Endothelial cell of hepatic sinusoid (primary cell): ENCODE measurements around the gene TBC1D1.

Experiments used
- in situ Hi-C: cut with HindIII; loops from 2 replicates; pipeline ENCODE4 v1.10.0; 2017; ENCODE audit warnings: low sequenced_read_pairs

Gene TBC1D1

DNA sequence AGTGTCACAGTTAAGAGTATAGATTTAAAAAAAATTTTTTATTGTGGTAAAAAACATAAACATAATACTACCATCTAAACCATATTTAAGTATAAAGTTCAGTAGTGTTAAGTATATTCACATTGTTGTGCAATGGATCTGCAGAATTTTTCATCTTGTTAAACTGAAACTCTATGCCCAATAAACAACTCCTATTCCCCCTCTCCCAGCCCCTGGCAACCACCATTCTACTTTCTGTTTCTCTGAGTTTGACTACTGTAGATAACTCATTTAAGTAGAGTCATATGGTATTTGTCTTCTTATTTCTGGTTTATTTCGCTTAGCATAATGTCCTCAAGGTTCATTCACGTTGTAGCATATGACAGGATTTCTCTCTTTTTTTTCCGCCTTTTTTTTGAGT lies 181.7 kb downstream of the TBC1D1 start:
- in situ Hi-C loops = no loop called here

GRCh38 chr4:38073596-38074234 lies 182.8 kb downstream of the TBC1D1 start:
- in situ Hi-C loops = no loop called here

DNA sequence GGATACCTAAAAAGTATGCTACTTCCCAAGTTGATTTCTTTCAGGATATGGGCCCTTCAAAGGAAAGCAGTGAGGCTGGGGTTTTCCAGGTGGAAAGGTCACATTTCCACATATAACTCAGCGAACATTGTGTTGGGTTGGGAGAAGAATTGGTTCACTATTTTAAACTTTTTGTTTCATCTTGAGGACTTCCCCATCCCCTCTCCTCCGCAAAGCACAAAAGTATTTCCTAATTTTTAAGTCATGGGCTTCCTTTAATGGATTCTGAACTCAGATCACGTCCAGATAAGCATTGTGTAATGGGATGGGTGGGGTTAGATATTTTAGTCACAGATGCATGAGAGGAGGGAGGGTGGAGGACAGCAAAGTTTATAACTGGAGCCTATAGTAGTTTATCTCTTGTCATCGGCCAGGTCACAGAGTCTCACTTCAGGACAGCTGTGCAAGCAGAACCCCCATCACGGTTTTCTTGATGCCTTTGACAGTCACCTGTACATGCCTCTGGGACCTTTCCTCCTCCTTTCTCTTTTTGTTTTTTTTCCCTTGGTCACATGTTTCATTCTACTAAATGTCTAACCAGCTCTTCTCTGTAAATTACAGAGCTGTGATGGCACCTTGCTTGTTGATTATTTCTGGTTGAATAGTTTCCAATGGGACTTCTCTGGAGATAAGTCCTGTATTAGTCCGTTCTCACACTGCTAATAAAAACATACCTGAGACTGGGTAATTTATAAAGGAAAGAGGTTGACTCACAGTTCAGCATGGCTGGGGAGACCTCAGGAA lies 184.7 kb downstream of the TBC1D1 start:
- in situ Hi-C loops = no loop called here

DNA sequence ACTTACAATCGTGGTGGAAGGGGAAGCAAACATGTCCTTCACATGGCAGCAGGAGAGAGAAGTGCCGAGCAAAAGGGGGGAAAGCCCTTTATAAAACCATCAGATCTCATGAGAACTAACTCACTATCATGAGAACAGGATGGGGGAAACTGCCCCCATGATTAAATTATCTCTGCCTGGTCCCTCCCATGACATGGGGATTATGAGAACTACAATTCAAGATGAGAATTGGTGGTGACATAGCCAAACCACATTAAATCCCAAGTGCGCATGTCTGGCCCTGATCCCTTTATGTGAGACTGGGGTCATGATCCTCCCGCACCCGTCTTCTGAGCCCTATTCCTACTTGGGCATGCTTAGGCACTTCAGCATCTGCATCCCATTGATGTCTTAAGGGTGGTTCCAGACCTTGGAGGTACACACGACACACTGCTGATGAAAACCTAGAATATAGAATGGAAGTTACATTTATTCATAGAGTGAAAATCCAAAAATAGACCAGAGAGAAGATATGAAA lies 185.3 kb downstream of the TBC1D1 start:
- in situ Hi-C loops = no loop called here

DNA sequence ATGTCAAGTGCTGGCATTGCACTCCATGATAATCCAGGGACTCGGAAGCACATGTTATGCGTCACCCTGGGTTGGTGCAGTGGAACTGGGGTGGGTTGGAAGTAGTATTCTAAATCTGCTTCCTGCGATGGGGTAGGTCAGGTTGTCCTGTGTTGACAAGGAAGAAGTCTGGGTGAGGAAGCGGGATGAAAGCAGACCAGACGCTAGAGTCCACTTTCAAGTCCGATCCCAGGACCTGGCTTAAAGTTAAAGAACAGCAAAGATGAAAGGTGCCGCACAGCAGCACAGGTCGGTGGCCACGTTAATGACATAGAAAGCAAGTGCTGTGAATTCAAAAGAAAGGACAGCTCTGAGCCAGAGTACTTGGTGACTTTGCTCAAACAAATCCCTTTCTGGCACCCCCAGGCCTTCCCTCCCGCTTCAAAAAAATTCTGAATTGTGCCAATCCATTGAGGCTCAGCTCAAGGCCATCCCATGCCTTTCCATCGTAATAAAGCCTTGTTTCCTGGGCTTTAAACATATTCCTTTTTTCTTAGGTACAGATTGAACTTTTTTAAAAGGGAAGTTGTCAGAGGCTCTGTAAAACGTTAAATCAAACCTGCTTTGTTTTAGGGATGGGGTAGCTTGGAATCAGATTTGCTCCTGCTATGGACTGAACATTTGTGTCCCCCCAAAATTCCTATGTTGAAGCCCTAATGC lies 187.1 kb downstream of the TBC1D1 start:
- in situ Hi-C loops = no loop called here

DNA sequence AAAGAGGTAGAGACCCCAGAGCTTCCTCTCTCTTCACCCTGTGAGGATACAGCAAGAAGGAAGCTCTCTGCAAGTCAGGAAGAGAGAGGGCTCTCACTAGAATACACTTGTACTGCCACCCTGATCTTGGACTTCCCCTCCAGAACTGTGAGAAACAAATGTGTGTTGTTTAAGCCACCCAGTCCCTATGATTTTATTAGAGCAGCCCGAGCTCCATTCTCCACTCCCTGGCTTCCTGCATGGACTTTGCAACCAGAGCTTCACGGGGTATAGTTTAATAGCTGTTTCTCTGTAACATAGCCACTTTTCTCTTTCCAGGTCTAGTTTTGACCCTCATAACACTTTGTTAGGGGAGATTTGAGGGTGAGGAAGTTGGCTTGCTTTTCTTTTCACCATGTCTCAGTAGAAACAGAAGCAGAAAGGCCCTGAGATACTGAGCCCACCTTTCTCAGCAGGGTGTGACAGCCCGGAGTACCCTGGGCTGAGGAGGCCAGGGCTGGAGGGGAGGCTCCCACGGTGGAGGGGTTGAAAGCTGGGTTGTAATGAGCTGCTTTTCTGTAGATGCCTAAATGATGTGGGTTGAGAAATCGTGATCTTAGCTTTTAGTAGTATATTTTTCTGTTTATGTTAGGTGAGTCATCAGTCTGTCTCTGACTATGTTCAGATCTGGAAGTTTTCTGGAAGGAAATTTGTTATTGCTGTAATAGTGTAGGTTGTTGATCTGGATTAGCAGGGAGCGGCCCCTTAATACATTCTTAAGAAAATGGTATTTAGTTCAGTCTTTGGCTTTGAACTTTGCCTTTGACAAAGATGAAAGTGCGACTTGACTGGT lies 187.9 kb downstream of the TBC1D1 start:
- in situ Hi-C loops = no loop called here

GRCh38 chr4:38080061-38080974 lies 189.4 kb downstream of the TBC1D1 start:
- in situ Hi-C loops = loop anchor here (10.0 kb wide), 1 partner anchor 234 kb away; no protein-coding TSS in a partner anchor

DNA sequence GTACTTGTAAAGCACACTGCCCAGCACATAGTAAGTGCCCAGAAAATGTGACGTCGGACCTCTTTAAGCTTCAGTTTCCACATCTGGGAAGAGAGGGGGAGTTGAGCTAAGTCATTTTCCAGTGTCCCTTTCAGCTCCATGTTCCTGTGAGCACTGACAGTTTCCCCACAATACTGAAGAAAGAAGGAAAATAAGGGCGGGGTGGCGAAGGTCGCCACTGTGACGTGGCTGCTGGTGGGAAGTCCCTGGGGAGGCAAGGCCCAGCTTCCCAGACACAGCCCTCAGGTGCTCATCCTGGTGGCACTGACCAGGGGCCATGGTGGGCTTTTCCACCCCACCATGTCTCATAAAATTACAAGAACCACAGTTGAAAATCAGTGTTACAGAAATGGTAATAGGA lies 191.1 kb downstream of the TBC1D1 start:
- in situ Hi-C loops = loop anchor here (10.0 kb wide), 1 partner anchor 233 kb away; no protein-coding TSS in a partner anchor

GRCh38 chr4:38082424-38083385 lies 191.8 kb downstream of the TBC1D1 start:
- in situ Hi-C loops = loop anchor here (10.0 kb wide), 1 partner anchor 232 kb away; no protein-coding TSS in a partner anchor

- in situ Hi-C loops = loop anchor here (10.0 kb wide), 1 partner anchor 230 kb away; no protein-coding TSS in a partner anchor
Measured at GRCh38 chr4:38084877-38085711, 194.2 kb downstream of the TBC1D1 start.

- in situ Hi-C loops = loop anchor here (10.0 kb wide), 1 partner anchor 229 kb away; no protein-coding TSS in a partner anchor
Measured at GRCh38 chr4:38085751-38086150, 194.9 kb downstream of the TBC1D1 start.

DNA sequence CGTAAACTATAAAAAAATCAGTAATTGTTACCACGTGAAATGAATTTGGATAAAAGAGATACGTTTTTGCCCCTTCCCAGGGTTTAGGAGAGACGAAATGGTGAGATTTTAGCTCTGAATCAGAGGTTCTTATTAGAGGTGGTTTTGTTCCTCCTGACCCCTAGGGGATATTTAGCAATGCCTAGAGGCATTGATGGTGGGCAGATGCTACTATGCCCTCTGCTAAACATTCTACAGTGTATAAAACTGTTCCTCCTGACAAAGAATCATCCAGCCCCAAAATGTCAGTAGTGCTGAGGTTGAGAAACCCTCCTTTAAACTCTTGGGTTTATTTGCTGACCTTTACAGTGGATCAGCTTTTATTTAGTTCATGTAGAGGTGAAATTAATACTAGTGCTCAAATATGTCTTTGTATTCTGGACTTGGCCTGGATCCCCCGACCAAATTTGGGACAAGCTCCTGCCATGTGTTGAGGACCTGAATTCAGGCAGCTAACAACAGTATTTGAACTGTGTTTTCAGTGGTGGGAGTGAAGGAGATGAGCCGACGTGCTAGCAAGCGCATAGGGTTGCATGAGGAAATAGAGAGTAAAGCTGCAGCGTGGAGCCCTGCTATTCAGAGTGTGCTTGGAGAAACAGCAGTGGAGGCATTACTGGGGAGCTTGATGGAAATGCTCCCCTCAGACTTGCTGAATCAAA lies 195.4 kb downstream of the TBC1D1 start:
- in situ Hi-C loops = loop anchor here (10.0 kb wide), 1 partner anchor 229 kb away; no protein-coding TSS in a partner anchor

DNA sequence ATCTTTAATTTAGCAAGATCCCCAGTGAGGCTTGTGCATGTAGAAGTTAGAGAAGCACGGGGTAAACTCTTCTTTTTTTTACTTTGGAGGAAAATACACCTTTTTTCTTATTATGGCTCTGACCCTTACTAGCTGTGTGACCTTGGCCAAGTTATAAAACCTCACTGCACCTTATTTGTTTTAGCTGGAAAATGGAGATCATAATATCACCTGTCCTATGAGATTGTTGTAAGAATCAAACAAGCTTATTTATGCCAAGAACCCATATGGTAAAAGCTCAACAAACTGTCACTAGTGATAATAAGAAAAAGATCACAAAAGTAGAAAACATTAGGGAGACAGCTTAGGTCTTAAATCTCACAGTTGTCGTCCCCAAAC lies 196.0 kb downstream of the TBC1D1 start:
- in situ Hi-C loops = loop anchor here (10.0 kb wide), 1 partner anchor 228 kb away; no protein-coding TSS in a partner anchor

- in situ Hi-C loops = loop anchor here (10.0 kb wide), 1 partner anchor 226 kb away; no protein-coding TSS in a partner anchor
Measured at GRCh38 chr4:38088321-38088720, 197.4 kb downstream of the TBC1D1 start.

GRCh38 chr4:38089961-38090360 lies 199.1 kb downstream of the TBC1D1 start:
- in situ Hi-C loops = loop anchor here (10.0 kb wide), 1 partner anchor 225 kb away; no protein-coding TSS in a partner anchor

GRCh38 chr4:38090455-38091246 lies 199.8 kb downstream of the TBC1D1 start:
- in situ Hi-C loops = no loop called here
